ENCODE data around the gene CCDC194.

CCDC194 gene

GRCh38 chr19:17393914-17394313 lies at the start of gene CCDC194:
CCDC194 (minus strand) TSS chr19:17394196; CDS start chr19:17394158, 38 bp downstream.
- no peak for DNase-seq

- peak in 1 of 2 experiments; percentile 9 for DNase-seq
These were observed 47.4 kb upstream of the CCDC194 start for GRCh38 chr19:17441241-17442021.

- no peak for DNase-seq
These were observed 42.9 kb upstream of the CCDC194 start for GRCh38 chr19:17436874-17437267.

GRCh38 chr19:17436094-17436873 lies 42.3 kb upstream of the CCDC194 start:
- DNase-seq: no peak

- DNase-seq: no peak
These were observed 41.2 kb upstream of the CCDC194 start for GRCh38 chr19:17435218-17435617.

GRCh38 chr19:17431417-17431816 lies 37.4 kb upstream of the CCDC194 start:
- no peak for DNase-seq

- DNase-seq: no peak
These were observed 35.7 kb upstream of the CCDC194 start for GRCh38 chr19:17429641-17430113.

GRCh38 chr19:17424743-17425365 lies 30.9 kb upstream of the CCDC194 start:
- no peak for DNase-seq

GRCh38 chr19:17423429-17424208 lies 29.6 kb upstream of the CCDC194 start:
- no peak for DNase-seq

GRCh38 chr19:17421942-17422341 lies 27.9 kb upstream of the CCDC194 start:
- DNase-seq: no peak

GRCh38 chr19:17420475-17420924 lies 26.5 kb upstream of the CCDC194 start:
- peak in 1 of 2 experiments; percentile 19 for DNase-seq

- DNase-seq: peak; percentile 93 to 96
These were observed 25.9 kb upstream of the CCDC194 start, which contains the start of gene MVB12A for GRCh38 chr19:17419621-17420474. MVB12A (plus strand) TSS chr19:17420047; CDS start chr19:17420136, 89 bp downstream.

- no peak for DNase-seq
These were observed 25.2 kb upstream of the CCDC194 start for GRCh38 chr19:17419154-17419620.

GRCh38 chr19:17418710-17419109 lies 24.7 kb upstream of the CCDC194 start:
- no peak for DNase-seq

- no peak for DNase-seq
These were observed 21.1 kb upstream of the CCDC194 start for GRCh38 chr19:17415121-17415520.

GRCh38 chr19:17414097-17414496 lies 20.1 kb upstream of the CCDC194 start:
- DNase-seq: no peak

- DNase-seq: no peak
These were observed 17.8 kb upstream of the CCDC194 start for GRCh38 chr19:17411801-17412200.

- DNase-seq: no peak
These were observed 16.0 kb upstream of the CCDC194 start for GRCh38 chr19:17409990-17410389.

- no peak for DNase-seq
These were observed 12.8 kb upstream of the CCDC194 start for GRCh38 chr19:17406887-17407196.

GRCh38 chr19:17406046-17406886 lies 12.3 kb upstream of the CCDC194 start:
- DNase-seq: no peak
